Measurements from ENCODE around the gene WNT11.

Gene WNT11

DNA sequence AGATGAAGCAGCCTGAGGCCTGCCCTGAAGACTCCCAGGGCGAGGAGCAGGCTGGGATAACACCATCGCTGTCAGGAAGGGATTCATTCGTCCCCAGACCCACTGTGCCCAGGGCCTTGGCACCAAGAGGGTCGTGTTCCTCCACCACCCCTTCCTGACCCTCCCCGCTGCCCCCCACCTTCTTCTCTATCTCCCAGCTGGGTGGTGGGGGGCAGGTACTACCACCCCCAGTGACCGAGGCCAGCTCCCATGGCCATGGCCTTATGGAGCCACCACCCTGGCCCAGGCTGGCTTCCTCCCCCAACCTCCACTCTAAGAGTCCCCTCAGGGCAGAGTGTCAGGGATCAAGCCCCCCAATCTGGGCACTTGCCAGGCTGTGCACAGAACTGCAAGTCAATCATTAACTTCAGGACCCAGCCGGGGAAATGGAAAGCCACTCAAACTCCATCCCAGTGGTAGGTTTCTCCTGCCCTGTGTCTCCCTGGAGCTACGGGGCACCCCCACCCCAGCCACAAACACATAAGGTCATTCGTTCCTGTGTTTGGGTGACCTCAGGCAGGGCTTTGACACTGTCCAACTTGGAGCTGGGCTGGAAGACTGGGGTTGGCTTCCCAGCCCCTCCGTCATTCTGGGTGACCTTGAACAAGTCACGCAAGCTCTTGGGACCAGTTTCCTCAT is 33.3 kb upstream of the WNT11 start:
- DNase-seq (ENCODE audit: low read depth, low spot score), result no peak
- no peak overlapping the region for H3K27ac ChIP-seq

DNA sequence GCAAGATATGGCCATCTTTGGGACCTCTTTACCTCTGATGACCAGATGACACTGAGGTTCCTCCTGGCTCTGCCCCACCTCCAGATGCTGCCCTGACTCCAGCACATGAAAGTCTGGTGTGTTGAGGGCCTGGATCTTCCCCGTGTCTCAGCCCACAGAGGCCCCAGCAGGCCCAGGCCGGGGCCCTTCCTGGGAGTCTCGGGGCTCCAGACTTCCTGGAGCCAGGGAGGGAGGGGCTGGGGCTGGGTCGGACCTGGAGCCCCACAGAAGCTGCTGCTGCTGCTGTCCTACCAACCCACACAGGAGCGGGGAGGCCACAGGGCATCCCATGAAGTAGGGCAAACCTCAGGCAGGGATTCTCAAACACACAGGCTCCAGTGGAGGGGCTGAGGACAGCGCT is 32.2 kb upstream of the WNT11 start:
- H3K27ac ChIP-seq, result no peak overlapping the region
- no peak for DNase-seq (ENCODE audit: low read depth, low spot score)

GRCh38 chr11:76237914-76238313 is 31.6 kb upstream of the WNT11 start:
- DNase-seq (ENCODE audit: low read depth, low spot score), result no peak
- H3K27ac ChIP-seq, result no peak overlapping the region

- DNase-seq (ENCODE audit: low read depth, low spot score), result no peak
- no peak overlapping the region for H3K27ac ChIP-seq
These were observed 30.8 kb upstream of the WNT11 start for GRCh38 chr11:76237000-76237649.

GRCh38 chr11:76236092-76236999 is 30.0 kb upstream of the WNT11 start:
- H3K27ac ChIP-seq, result no peak overlapping the region
- no peak for DNase-seq (ENCODE audit: low read depth, low spot score)

- H3K27ac ChIP-seq, result peak overlapping the region; percentile 13
- peak; percentile 34 for DNase-seq (ENCODE audit: low read depth, low spot score)
These were observed 29.2 kb upstream of the WNT11 start for GRCh38 chr11:76235233-76236091.

DNA sequence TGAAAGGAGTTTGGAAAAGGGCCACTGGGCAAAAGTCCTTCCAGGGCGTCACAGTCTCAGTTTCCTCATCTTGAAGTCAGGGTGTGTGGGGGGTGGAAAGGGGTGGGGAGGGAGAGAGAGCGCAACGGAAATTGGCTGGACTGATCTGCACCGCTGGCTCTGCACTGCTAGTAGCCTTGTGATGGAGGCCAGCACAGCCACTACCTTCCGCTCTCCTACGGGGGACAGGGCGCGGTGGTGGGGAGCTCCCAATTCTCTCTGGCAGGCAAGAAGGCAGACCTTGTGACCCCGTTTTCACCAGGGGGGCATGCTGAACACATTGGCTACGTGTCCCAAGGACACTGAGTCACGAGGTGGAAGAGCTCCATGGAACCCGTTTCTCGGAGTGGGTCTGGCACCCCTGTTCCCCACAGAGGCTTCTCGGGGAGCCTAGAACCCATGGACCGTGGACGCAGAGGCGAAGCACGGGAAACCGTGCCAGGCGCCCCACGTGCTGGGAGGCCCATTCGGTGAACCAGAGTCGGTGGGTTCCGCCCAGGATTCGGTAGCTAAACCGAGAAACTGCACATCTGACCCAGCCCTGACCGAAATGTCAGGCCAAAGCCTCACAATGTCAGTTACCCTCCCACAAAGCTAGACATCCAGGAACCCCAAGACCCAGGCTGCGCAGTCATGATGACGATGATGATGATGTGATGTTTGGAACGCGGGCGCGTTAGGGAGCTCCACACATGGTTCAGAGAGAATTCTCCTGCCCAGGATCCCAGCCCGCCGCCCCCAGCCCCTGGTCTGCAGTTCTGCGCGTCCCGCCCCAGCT is 28.3 kb upstream of the WNT11 start:
- no peak for DNase-seq (ENCODE audit: low read depth, low spot score)
- H3K27ac ChIP-seq, result peak overlapping the region; percentile 13

GRCh38 chr11:76234021-76234415 is 27.7 kb upstream of the WNT11 start:
- no peak overlapping the region for H3K27ac ChIP-seq
- no peak for DNase-seq (ENCODE audit: low read depth, low spot score)

GRCh38 chr11:76233196-76233921 is 27.1 kb upstream of the WNT11 start:
- DNase-seq (ENCODE audit: low read depth, low spot score), result no peak
- H3K27ac ChIP-seq, result no peak overlapping the region

GRCh38 chr11:76232026-76232665 is 25.8 kb upstream of the WNT11 start:
- no peak overlapping the region for H3K27ac ChIP-seq
- DNase-seq (ENCODE audit: low read depth, low spot score), result no peak

- no peak for DNase-seq (ENCODE audit: low read depth, low spot score)
- H3K27ac ChIP-seq, result no peak overlapping the region
These were observed 24.9 kb upstream of the WNT11 start for GRCh38 chr11:76231121-76231738.

DNA sequence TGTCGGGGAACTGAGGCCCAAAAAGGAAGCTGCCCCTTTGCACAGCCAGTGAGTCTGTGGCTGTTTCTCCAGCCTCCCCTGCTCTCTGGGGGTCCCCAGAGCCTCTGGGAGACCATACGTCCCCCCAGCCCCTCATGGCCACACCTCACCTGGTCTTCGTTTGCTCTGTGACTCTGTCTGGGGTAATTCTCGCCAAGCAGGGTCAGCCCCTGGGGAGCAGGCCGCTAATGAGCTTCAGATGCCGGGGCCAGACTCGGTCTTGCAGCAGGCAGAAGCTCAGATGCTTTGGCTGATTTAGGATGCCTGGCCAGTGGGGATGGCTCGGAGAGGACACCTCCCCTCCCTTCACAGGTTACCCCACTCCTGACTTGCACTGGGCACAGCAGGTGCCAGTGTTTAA is 24.1 kb upstream of the WNT11 start:
- no peak for DNase-seq (ENCODE audit: low read depth, low spot score)
- H3K27ac ChIP-seq, result no peak overlapping the region

DNA sequence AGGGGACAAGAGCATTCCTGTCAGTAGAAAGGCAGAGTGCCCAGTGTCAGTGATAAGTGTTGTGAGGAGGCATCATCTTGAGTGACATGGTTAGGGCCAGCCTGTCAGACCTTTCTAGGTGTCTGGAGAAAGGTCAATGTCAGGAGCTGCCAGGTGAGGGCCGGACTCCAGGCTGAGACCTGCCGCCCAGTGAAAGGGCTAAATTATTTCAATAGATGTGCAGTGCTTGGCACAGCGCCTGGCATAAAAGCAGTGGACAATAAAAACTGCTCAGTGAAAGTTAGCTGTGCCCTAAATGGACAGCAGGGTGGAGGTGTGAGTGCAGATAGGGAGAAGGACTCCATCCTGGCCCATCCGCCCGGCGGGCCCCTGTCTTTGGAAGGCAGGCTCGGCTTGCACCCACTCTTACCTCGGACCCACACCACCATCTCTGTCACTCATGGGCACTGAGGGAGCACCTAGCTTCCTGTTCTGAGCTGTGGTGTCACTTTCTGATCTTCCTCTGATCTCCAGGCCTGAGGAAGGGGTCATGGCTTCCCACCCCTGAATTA is 23.5 kb upstream of the WNT11 start:
- H3K27ac ChIP-seq, result no peak overlapping the region
- DNase-seq (ENCODE audit: low read depth, low spot score), result no peak

DNA sequence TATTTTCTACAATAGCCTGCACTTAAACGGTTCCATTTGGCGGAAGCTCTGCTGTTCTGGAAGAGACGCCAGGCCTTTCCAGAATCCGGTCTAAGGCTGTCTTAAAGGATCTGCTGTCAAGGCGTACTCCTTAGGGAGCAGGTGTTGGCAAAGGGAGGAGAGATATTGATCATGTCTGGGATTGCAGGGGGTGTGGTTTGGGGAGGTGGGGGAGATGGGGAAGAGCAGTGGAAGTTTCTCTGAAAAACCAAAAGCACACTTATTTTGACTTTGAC is 22.5 kb upstream of the WNT11 start:
- no peak overlapping the region for H3K27ac ChIP-seq
- no peak for DNase-seq (ENCODE audit: low read depth, low spot score)

- DNase-seq (ENCODE audit: low read depth, low spot score), result no peak
- H3K27ac ChIP-seq, result no peak overlapping the region
These were observed 22.0 kb upstream of the WNT11 start for GRCh38 chr11:76228071-76228874.

DNA sequence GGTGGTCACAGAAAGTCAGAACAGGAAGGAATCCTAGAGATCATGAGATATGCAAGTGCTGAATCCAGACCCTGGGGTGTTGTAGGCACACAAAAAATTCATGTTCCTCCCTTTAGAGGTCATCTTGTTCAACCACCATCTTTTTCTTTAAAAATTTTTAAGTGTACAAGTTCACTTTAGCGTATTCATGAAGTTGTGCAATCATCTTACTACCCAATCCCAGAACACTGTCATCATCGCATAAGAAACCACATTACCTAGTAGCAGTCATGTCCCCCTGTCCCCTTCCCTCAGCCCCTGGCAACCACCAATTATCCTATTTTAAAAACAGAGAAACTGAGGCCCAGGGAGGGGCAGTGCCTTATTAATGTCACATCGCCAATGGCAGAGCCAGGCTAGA is 20.3 kb upstream of the WNT11 start:
- DNase-seq (ENCODE audit: low read depth, low spot score), result no peak
- H3K27ac ChIP-seq, result no peak overlapping the region

DNA sequence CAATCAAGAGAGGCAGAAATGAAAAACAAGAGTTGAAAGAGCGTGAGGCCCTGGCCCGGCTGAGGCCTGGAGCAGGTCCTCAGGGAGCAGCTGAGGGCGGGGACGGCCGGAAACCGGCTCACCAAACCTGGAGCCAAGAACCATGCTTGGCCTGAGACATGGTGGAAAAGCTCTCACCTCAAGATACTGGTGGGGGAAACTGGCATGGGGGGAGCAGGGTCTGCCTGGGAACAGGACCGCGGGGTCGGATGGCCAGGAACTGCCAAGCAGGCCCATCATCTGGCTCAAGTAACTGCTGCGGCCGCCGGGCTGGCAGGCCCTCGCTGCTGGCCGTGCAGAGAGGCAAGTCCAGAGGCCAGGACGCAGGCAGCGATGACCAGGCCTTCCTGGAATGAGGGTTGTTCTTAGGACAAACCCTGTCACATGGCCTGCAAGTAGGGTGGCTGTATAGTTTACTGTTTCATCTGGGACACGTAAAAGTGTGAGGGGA is 18.9 kb upstream of the WNT11 start:
- no peak for DNase-seq (ENCODE audit: low read depth, low spot score)
- H3K27ac ChIP-seq, result no peak overlapping the region
